ENCODE results near the gene PSEN2. TPM values are rescaled to one million over a fixed set of nuclear protein-coding genes. Genes with fewer than 3 reads are reported as not detected.
A peak's percentile ranks its signal among the peaks of the same experiment; 100 is the strongest.
"Not testable (repeated sequence)": the region's sequence is repeated elsewhere in the genome, so short reads cannot be mapped to it uniquely, and the experiment has no call there.

PSEN2 gene
- total RNA-seq, 1 experiment from 2014 or later, result 81.6 TPM

GRCh38 chr1:226846786-226847185, 23.6 kb upstream of the PSEN2 start:
- in situ Hi-C loops (cut with HindIII; ENCODE audit: low pct_unique_long_range_greater_than_20kb, low sequenced_read_pairs), result no loop called here

DNA sequence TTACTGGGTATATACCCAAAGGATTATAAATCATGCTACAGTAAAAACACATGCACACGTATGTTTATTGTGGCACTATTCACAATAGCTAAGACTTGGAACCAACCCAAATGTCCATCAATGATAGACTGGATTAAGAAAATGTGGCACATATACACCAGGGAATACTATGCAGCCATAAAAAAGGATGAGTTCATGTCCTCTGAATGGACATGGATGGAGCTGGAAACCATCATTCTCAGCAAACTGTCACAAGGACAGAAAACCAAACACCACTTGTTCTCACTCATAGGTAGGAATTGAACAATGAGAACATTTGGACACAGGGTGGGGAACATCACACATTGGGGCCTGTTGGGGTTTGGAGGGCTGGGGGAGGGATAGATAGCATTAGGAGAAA, 15.9 kb upstream of the PSEN2 start:
- in situ Hi-C loops (cut with HindIII; ENCODE audit: low pct_unique_long_range_greater_than_20kb, low sequenced_read_pairs); DNase-seq (ENCODE audit: low read depth, low spot score): not testable (repeated sequence)

More at GRCh38 chr1:226846786-226847185, 23.6 kb upstream of the PSEN2 start:
- no peak for DNase-seq (ENCODE audit: low read depth, low spot score)

- peak; percentile 24 for DNase-seq (ENCODE audit: low read depth, low spot score)
- in situ Hi-C loops (cut with HindIII; ENCODE audit: low pct_unique_long_range_greater_than_20kb, low sequenced_read_pairs), result no loop called here
These were observed 7.5 kb upstream of the PSEN2 start for GRCh38 chr1:226862890-226863289.

DNA sequence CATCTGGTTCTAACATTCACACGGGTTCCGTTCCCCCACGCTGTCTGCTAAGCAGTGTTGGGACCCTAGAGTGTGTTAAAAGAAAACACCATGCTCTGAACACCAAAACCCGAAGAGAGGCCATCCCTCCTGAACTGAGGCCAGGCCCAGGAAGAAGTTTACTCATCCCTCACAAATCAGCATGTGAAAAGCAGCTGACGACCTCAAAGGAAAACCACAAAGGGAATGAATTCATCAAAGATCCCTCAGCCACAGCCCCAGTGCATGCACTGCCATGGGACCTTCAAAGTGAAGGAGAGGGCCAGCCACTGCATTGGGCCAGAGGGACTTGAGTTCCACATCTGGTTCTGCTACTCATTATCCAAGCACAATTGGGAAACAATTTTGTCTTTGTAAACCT, 7.0 kb upstream of the PSEN2 start:
- in situ Hi-C loops (cut with HindIII; ENCODE audit: low pct_unique_long_range_greater_than_20kb, low sequenced_read_pairs), result no loop called here
- DNase-seq (ENCODE audit: low read depth, low spot score), result peak; percentile 96

GRCh38 chr1:226864311-226864710, 6.1 kb upstream of the PSEN2 start:
- no peak for DNase-seq (ENCODE audit: low read depth, low spot score)
- in situ Hi-C loops (cut with HindIII; ENCODE audit: low pct_unique_long_range_greater_than_20kb, low sequenced_read_pairs), result no loop called here

GRCh38 chr1:226865590-226865989, 4.8 kb upstream of the PSEN2 start:
- in situ Hi-C loops (cut with HindIII; ENCODE audit: low pct_unique_long_range_greater_than_20kb, low sequenced_read_pairs), result no loop called here
- no peak for DNase-seq (ENCODE audit: low read depth, low spot score)

- in situ Hi-C loops (cut with HindIII; ENCODE audit: low pct_unique_long_range_greater_than_20kb, low sequenced_read_pairs), result no loop called here
- no peak for DNase-seq (ENCODE audit: low read depth, low spot score)
These were observed 2.9 kb upstream of the PSEN2 start for GRCh38 chr1:226867461-226868054.

DNA sequence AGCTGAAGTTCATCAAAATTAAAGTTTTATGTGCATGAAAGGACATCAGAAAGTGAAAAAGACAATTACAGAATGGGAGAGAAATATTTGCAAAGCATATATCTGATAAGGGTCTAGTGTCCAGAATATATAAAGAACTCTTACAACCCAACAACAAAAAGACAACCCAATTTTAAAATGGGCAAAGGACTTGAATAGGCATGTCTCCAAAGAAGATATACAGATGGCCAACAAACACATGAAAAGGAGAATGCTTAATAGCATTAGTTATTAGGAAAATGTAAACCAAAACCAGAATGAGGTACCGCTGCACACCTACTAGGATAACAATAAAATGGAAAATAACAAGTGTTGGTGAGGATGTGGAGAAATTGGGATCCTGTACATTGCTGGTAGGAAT, 1.7 kb upstream of the PSEN2 start:
- in situ Hi-C loops (cut with HindIII; ENCODE audit: low pct_unique_long_range_greater_than_20kb, low sequenced_read_pairs), result no loop called here
- no peak for DNase-seq (ENCODE audit: low read depth, low spot score)

GRCh38 chr1:226870026-226870400, 403 bp upstream of the PSEN2 start:
- in situ Hi-C loops (cut with HindIII; ENCODE audit: low pct_unique_long_range_greater_than_20kb, low sequenced_read_pairs), result no loop called here

GRCh38 chr1:226871636-226872327, 1.4 kb downstream of the PSEN2 start:
- in situ Hi-C loops (cut with HindIII; ENCODE audit: low pct_unique_long_range_greater_than_20kb, low sequenced_read_pairs), result no loop called here
- no peak for DNase-seq (ENCODE audit: low read depth, low spot score)

More at GRCh38 chr1:226870026-226870400, 403 bp upstream of the PSEN2 start:
- DNase-seq (ENCODE audit: low read depth, low spot score), result no peak

DNA sequence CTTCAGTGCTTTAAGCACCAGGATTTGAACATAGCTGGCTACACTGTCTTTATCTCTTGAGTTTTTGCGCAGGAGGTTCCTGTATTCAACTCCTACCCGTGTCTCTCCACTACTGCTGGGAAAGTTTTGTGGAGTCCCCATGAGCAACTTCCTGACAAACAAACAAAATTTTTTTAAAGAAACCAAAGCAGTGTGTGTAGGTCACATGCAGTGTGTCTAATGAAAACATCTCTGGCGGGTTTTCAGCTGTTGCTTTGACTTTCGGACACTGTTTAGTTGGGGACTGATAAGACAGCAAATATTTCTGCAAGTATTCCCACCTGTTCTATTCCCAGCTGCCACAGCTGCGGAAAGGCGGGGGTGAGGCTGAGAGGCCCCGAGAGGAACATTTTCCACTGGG, 2.0 kb downstream of the PSEN2 start:
- in situ Hi-C loops (cut with HindIII; ENCODE audit: low pct_unique_long_range_greater_than_20kb, low sequenced_read_pairs), result no loop called here
- DNase-seq (ENCODE audit: low read depth, low spot score), result no peak

GRCh38 chr1:226873771-226874578, 3.6 kb downstream of the PSEN2 start:
- no peak for DNase-seq (ENCODE audit: low read depth, low spot score)
- in situ Hi-C loops (cut with HindIII; ENCODE audit: low pct_unique_long_range_greater_than_20kb, low sequenced_read_pairs), result no loop called here

DNA sequence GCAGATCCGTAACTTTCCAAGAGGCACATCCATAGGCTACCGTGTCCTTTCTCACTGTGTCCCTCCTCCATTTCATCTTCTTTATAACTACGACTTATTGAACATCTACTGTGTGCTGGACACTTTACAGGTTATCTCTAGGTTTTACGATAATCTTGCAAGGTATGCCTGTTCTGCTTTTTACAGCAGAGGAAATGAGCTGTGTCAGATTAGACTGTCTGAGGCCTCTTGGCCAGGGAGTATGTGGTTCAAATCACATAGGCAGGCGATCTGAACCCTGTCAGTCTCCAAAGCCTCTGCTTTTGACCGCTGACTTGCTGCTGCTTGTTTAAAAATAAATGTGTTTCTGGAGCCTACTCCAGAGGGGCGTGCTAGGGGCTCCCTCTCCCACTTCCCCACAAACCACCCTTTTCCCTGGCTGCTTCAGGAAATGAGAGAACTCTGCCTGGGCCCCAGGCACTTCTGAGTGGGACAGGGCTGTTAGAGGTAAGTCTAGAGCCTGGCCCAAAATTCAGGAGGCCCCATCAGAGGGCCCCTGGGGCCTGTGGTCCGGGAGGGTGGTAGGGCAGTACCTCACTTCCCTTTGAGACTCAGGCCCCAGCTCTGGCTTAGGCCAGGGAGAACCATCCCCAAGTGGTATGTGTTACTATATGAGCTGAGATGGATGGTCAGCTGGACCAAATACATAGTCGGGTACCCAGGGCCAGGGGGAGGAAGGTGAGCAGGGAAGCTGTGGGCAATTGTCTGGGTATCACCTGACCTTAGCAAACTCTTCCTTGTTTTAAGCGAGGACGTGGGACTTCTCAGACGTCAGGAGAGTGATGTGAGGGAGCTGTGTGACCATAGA, 4.4 kb downstream of the PSEN2 start:
- no peak for DNase-seq (ENCODE audit: low read depth, low spot score)
- in situ Hi-C loops (cut with HindIII; ENCODE audit: low pct_unique_long_range_greater_than_20kb, low sequenced_read_pairs), result no loop called here

DNA sequence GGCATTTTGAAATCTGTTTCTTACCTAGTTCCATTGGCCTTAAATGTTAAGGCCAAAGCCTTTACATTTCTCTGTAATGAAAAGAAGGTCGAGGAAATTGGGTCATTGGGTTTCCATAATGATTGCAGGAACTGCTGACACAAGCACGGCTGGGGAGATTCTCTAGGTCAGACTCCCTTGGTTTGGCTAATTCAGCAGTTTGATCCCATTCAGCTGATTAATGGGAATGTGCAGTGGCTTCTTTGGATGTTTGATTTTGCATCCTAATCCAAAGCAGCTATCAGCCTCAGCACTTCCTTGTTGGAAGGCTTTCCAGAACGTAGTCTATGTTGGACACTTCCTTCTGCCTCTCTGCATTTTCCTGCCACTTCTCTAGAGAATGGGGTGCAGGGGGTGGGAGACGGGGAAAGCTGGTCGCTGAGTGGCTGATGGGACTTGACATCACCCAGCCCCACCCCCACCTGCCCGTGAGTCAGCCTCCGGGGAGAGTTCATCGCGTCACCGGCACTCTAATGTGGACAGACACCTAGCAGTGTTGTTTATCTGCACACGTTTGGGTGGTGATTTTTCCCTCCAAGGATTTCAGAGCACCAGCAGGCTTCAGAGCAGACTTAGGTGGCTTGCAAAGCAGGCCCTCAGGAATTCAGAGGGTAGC, 5.4 kb downstream of the PSEN2 start:
- in situ Hi-C loops (cut with HindIII; ENCODE audit: low pct_unique_long_range_greater_than_20kb, low sequenced_read_pairs), result no loop called here
- DNase-seq (ENCODE audit: low read depth, low spot score), result no peak

GRCh38 chr1:226877669-226878068, 7.3 kb downstream of the PSEN2 start:
- in situ Hi-C loops (cut with HindIII; ENCODE audit: low pct_unique_long_range_greater_than_20kb, low sequenced_read_pairs), result no loop called here
- peak; percentile 72 for DNase-seq (ENCODE audit: low read depth, low spot score)

- DNase-seq (ENCODE audit: low read depth, low spot score), result no peak
- in situ Hi-C loops (cut with HindIII; ENCODE audit: low pct_unique_long_range_greater_than_20kb, low sequenced_read_pairs), result no loop called here
These were observed 10.2 kb downstream of the PSEN2 start for GRCh38 chr1:226880372-226881287.
